Loucy (cell line): ENCODE data around the gene ADARB2.

Source experiments
- H2AFZ ChIP-seq: fragments of 200-600 bp; sonication (generic); 2 replicates; pipeline ENCODE4 v1.6.0; 2016; ENCODE audit warnings: antibody characterized with exemption, mild to moderate bottlenecking, low read length, moderate library complexity
- H3F3A ChIP-seq: fragments of 200-600 bp; 2 replicates; pipeline ENCODE4 v1.6.0; 2016; ENCODE audit warnings: antibody characterized with exemption, low read depth, mild to moderate bottlenecking
- H3K27me3 ChIP-seq: fragments of 200-600 bp; sonication (generic); 2 replicates; pipeline ENCODE4 v1.6.1; 2014; ENCODE audit warnings: low read length, mild to moderate bottlenecking; ENCODE audit not compliant: insufficient read depth, poor library complexity, severe bottlenecking
- H3K36me3 ChIP-seq: fragments of 200-600 bp; sonication (generic); 2 replicates; pipeline ENCODE4 v1.6.1; 2016; ENCODE audit warnings: low read length; ENCODE audit not compliant: insufficient read depth
- H3K4me1 ChIP-seq: fragments of 200-600 bp; sonication (generic); 2 replicates; pipeline ENCODE4 v1.5.1; 2014; ENCODE audit warnings: low read length, mild to moderate bottlenecking; ENCODE audit not compliant: insufficient read depth, poor library complexity, severe bottlenecking
- H3K4me2 ChIP-seq: fragments of 200-600 bp; sonication (generic); 2 replicates; pipeline ENCODE4 v1.6.0; 2014; ENCODE audit warnings: antibody characterized with exemption, low read length, low read depth, mild to moderate bottlenecking; ENCODE audit not compliant: poor library complexity, severe bottlenecking
- H3K4me3 ChIP-seq: fragments of 200-600 bp; sonication (generic); 2 replicates; pipeline ENCODE4 v1.5.1; 2014; ENCODE audit warnings: low read length, mild to moderate bottlenecking, mixed read lengths; ENCODE audit not compliant: poor library complexity, severe bottlenecking
- H3K79me2 ChIP-seq: fragments of 200-600 bp; sonication (generic); 2 replicates; pipeline ENCODE4 v1.6.1; 2014; ENCODE audit warnings: low read length; ENCODE audit not compliant: insufficient read depth
- H3K9ac ChIP-seq: fragments of 200-600 bp; sonication (generic); 2 replicates; pipeline ENCODE4 v1.6.0; 2014; ENCODE audit warnings: mild to moderate bottlenecking, low read depth, low read length, moderate library complexity; ENCODE audit not compliant: poor library complexity, severe bottlenecking
- H3K9me2 ChIP-seq: fragments of 200-600 bp; sonication (generic); replicated peaks from 2 replicates; pipeline ENCODE4 v1.6.1; 2016; ENCODE audit warnings: low read depth, low read length, mixed read lengths
- H3K9me3 ChIP-seq: fragments of 200-600 bp; sonication (generic); 2 replicates; pipeline ENCODE4 v1.6.1; 2014; ENCODE audit warnings: mild to moderate bottlenecking, antibody characterized with exemption, low read length, low read depth; ENCODE audit not compliant: insufficient read depth
- H4K20me1 ChIP-seq: fragments of 200-600 bp; sonication (generic); 2 replicates; pipeline ENCODE4 v1.6.0; 2014; ENCODE audit warnings: antibody characterized with exemption, low read length, mild to moderate bottlenecking; ENCODE audit not compliant: insufficient read depth, poor library complexity, severe bottlenecking
- CTCF ChIP-seq: fragments of 200-600 bp; sonication (generic); conservative IDR thresholded peaks from 2 replicates; pipeline ENCODE4 v1.5.1; 2014; ENCODE audit warnings: mild to moderate bottlenecking, antibody characterized with exemption, low read length
- EZH2phosphoT487 ChIP-seq: fragments of 200-600 bp; IDR thresholded peaks from 2 replicates; pipeline ENCODE4 v1.6.1; 2018; ENCODE audit warnings: antibody characterized with exemption, mild to moderate bottlenecking, moderate library complexity, borderline replicate concordance

ADARB2 gene

GRCh38 chr10:1217661-1218060 is 519.7 kb downstream of the ADARB2 start:
- H2AFZ ChIP-seq = no peak overlapping the region
- no peaks in the 10 kb centered on the region for H3K9me2 ChIP-seq
- no peak overlapping the region for H3K4me3 ChIP-seq
- peaks cover 8% of the 10 kb centered on the region; the same call in 1 of the 2 replicates for H3K9me3 ChIP-seq
- H3K27me3 ChIP-seq = no peaks in the 10 kb centered on the region
- no peaks in the 10 kb centered on the region for H3K79me2 ChIP-seq
- H4K20me1 ChIP-seq = no peaks in the 10 kb centered on the region
- no peak overlapping the region for H3K9ac ChIP-seq
- no peaks in the 10 kb centered on the region for H3K4me1 ChIP-seq
- TF ChIP-seq EZH2phosphoT487 = no peak
- H3K36me3 ChIP-seq = no peaks in the 10 kb centered on the region
- H3F3A ChIP-seq = no peaks in the 10 kb centered on the region
- no peak overlapping the region for H3K4me2 ChIP-seq

GRCh38 chr10:1217237-1217587 is 520.1 kb downstream of the ADARB2 start:
- peaks cover 8% of the 10 kb centered on the region; the same call in 1 of the 2 replicates for H3K9me3 ChIP-seq
- no peak overlapping the region for H2AFZ ChIP-seq
- no peaks in the 10 kb centered on the region for H3K36me3 ChIP-seq
- H3K79me2 ChIP-seq = no peaks in the 10 kb centered on the region
- no peaks in the 10 kb centered on the region for H3F3A ChIP-seq
- H3K4me2 ChIP-seq = no peak overlapping the region
- H3K4me3 ChIP-seq = no peak overlapping the region
- TF ChIP-seq CTCF (no peak), EZH2phosphoT487 (no peak)
- H3K9me2 ChIP-seq = no peaks in the 10 kb centered on the region
- no peaks in the 10 kb centered on the region for H3K27me3 ChIP-seq
- no peaks in the 10 kb centered on the region for H3K4me1 ChIP-seq
- H4K20me1 ChIP-seq = no peaks in the 10 kb centered on the region
- H3K9ac ChIP-seq = no peak overlapping the region

GRCh38 chr10:1216574-1217236 is 520.6 kb downstream of the ADARB2 start:
- peaks cover 8% of the 10 kb centered on the region; the same call in 1 of the 2 replicates for H3K9me3 ChIP-seq
- no peak overlapping the region for H3K4me3 ChIP-seq
- no peaks in the 10 kb centered on the region for H3K36me3 ChIP-seq
- H3K4me1 ChIP-seq = no peaks in the 10 kb centered on the region
- no peaks in the 10 kb centered on the region for H3K9me2 ChIP-seq
- H3K79me2 ChIP-seq = no peaks in the 10 kb centered on the region
- H2AFZ ChIP-seq = no peak overlapping the region
- H3K4me2 ChIP-seq = no peak overlapping the region
- H3F3A ChIP-seq = no peaks in the 10 kb centered on the region
- no peaks in the 10 kb centered on the region for H4K20me1 ChIP-seq
- no peak overlapping the region for H3K9ac ChIP-seq
- no peaks in the 10 kb centered on the region for H3K27me3 ChIP-seq
- TF ChIP-seq EZH2phosphoT487 = no peak
- no peak for TF ChIP-seq CTCF
